ENCODE data around the gene KRTAP5-2. TPM values are rescaled to one million over a fixed set of nuclear protein-coding genes. Genes with fewer than 3 reads are reported as not detected.

KRTAP5-2 gene
- total and polyA plus RNA-seq, 2 of the 4 experiments (the other 2 are of a cell fraction): not detected

DNA sequence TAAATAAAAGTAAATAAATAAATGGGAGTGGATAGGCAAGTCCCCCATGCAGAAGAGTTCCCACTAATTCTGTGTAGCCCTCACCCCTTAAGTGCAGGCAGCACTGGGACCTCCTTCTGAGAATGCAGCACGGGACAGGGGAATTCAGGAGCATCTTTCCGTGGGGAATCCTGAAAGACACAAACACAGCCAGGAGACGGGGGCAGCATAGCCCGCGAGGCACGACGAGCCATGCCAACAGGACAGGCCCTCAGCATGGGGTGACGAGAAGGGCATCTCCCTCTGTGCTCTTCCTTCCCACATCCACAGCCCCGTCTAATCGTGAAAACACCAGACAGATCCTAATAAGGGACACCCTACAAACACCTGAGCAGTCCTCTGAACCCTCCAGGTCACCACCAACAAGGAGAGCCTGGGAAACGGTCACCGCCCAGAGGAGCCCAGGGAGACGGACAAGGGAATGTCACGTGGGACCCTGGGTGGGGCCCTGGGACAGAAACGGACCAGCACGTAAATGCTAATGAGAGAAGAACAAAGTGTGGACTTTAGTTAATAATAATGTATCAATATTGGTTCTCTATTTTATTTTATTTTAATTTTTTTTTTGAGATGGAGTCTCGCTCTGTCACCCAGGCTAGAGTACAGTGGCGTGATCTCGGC, 38.3 kb upstream of the KRTAP5-2 start:
- Histone ChIP-seq H3K4me1 (ENCODE audit: control insufficient read depth, insufficient read depth, low read length) (no peaks in the 10 kb centered on the region), H3K36me3 (ENCODE audit: control insufficient read depth, insufficient read depth, low read length) (no peaks in the 10 kb centered on the region), H2AFZ (replicated peaks; ENCODE audit: low read length, poor library complexity) (no peak overlapping the region), H3K9me3 (ENCODE audit: control insufficient read depth, insufficient read depth, low read length) (no peaks in the 10 kb centered on the region), H3K14ac (replicated peaks; ENCODE audit: low read depth, low read length) (no peak overlapping the region), H2AK5ac (ENCODE audit: low read depth, low read length) (no peak overlapping the region), H3K56ac (ENCODE audit: extremely low read depth, insufficient read depth, low read length) (no peak overlapping the region), H3K9ac (ENCODE audit: low read depth, low read length) (no peak overlapping the region), H4K8ac (ENCODE audit: low read depth in 2 of 2, low read length in 2 of 2) (no peak overlapping the region), H3K4me2 (ENCODE audit: low read depth, low read length) (no peak overlapping the region), H2AK9ac (replicated peaks; ENCODE audit: low read depth, low read length, poor library complexity) (no peak overlapping the region), H2BK15ac (ENCODE audit: low read depth, low read length) (no peak overlapping the region), H3K79me1 (ENCODE audit: low read depth in 1 of 2, low read length in 2 of 2) (no peaks in the 10 kb centered on the region), H2BK20ac (ENCODE audit: low read depth, low read length) (no peak overlapping the region), H4K5ac (ENCODE audit: low read depth, low read length) (no peak overlapping the region), H3K27me3 (ENCODE audit: control insufficient read depth, insufficient read depth, low read length) (peaks cover 64% of the 10 kb centered on the region), H4K91ac (ENCODE audit: insufficient read depth, low read depth, low read length) (no peak overlapping the region), H3K9me1 (ENCODE audit: insufficient read depth, low read length) (no peaks in the 10 kb centered on the region), H3K18ac (ENCODE audit: low read depth, low read length) (no peak overlapping the region), H4K20me1 (ENCODE audit: insufficient read depth, low read length) (no peaks in the 10 kb centered on the region; the same call in 1 of the 2 replicates), H3K4ac (ENCODE audit: low read depth, low read length) (no peak overlapping the region), H2BK5ac (ENCODE audit: low read depth, low read length, poor library complexity, severe bottlenecking) (no peak overlapping the region), H2BK120ac (ENCODE audit: low read depth, low read length) (no peak overlapping the region), H3K23ac (ENCODE audit: low read depth, low read length) (no peak overlapping the region), H3K27ac (ENCODE audit: insufficient read depth, low read length) (no peak overlapping the region), H3K4me3 (ENCODE audit: insufficient read depth, low read depth, low read length) (no peak overlapping the region)
- WGBS, 2 experiments (ENCODE audit: extremely low coverage in 2 of 2, insufficient read length in 1 of 2): no CpG with 5 or more reads among the region's 19 CpGs
- intact Hi-C loops (cut with micrococcal nuclease): no loop called here
- ChIA-PET POLR2A (ENCODE audit: unreplicated experiment) (no interaction called here), CTCF (interaction anchor here (0.9 kb wide), 1 partner anchor 364 kb away, joined by 3 read pairs; no protein-coding TSS in a partner anchor)
- dilution Hi-C loops (cut with HindIII; ENCODE audit: low sequenced_read_pairs, unreplicated experiment): no loop called here
- ATAC-seq (ENCODE audit: low read depth) (no peak), DNase-seq (no peak)
- no TSS peak for BruUV-seq (replicated peaks)
- TF ChIP-seq, protein P1, sequence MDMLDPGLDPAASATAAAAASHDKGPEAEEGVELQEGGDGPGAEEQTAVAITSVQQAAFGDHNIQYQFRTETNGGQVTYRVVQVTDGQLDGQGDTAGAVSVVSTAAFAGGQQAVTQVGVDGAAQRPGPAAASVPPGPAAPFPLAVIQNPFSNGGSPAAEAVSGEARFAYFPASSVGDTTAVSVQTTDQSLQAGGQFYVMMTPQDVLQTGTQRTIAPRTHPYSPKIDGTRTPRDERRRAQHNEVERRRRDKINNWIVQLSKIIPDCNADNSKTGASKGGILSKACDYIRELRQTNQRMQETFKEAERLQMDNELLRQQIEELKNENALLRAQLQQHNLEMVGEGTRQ (IDR thresholded peaks at IDR 0.05; ENCODE audit: low read depth, low read length): no peak
- TF ChIP-seq RAD21 (IDR thresholded peaks at IDR 0.05; ENCODE audit: low read length) (no peak), FOS (IDR thresholded peaks at IDR 0.05; ENCODE audit: low read depth, low read length) (no peak)
- TF ChIP-seq, protein P2, sequence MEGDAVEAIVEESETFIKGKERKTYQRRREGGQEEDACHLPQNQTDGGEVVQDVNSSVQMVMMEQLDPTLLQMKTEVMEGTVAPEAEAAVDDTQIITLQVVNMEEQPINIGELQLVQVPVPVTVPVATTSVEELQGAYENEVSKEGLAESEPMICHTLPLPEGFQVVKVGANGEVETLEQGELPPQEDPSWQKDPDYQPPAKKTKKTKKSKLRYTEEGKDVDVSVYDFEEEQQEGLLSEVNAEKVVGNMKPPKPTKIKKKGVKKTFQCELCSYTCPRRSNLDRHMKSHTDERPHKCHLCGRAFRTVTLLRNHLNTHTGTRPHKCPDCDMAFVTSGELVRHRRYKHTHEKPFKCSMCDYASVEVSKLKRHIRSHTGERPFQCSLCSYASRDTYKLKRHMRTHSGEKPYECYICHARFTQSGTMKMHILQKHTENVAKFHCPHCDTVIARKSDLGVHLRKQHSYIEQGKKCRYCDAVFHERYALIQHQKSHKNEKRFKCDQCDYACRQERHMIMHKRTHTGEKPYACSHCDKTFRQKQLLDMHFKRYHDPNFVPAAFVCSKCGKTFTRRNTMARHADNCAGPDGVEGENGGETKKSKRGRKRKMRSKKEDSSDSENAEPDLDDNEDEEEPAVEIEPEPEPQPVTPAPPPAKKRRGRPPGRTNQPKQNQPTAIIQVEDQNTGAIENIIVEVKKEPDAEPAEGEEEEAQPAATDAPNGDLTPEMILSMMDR (conservative IDR thresholded peaks at IDR 0.05; ENCODE audit: low read depth, low read length): no peak
- in situ Hi-C loops (cut with MboI; ENCODE audit: low sequenced_read_pairs): no loop called here
